ENCODE measurements around the gene CSTPP1.
"Not testable (repeated sequence)": the region's sequence is repeated elsewhere in the genome, so short reads cannot be mapped to it uniquely, and the experiment has no call there.

CSTPP1 gene

GRCh38 chr11:47192111-47192510 lies 255.6 kb downstream of the CSTPP1 start:
- Histone ChIP-seq H3K27ac (ENCODE audit: poor library complexity, severe bottlenecking) (no peak overlapping the region), H3K9me3 (ENCODE audit: severe bottlenecking) (no peaks in the 10 kb centered on the region), H3K36me3 (ENCODE audit: low read depth) (no peaks in the 10 kb centered on the region), H3K27me3 (ENCODE audit: insufficient read depth, poor library complexity, severe bottlenecking) (no peaks in the 10 kb centered on the region), H3K4me3 (ENCODE audit: severe bottlenecking) (no peak overlapping the region), H3K4me1 (ENCODE audit: insufficient read depth, poor library complexity, severe bottlenecking) (peaks cover 27% of the 10 kb centered on the region)
- no peak for DNase-seq (ENCODE audit: low spot score)
- TF ChIP-seq CTCF (IDR thresholded peaks at IDR 0.05; ENCODE audit: poor library complexity, severe bottlenecking), result no peak
- ATAC-seq (ENCODE audit: low read depth), result no peak

- not testable (repeated sequence) for ATAC-seq (ENCODE audit: low read depth); H3K4me3 ChIP-seq (ENCODE audit: severe bottlenecking); H3K9me3 ChIP-seq (ENCODE audit: severe bottlenecking); DNase-seq (ENCODE audit: low spot score); H3K27ac ChIP-seq (ENCODE audit: poor library complexity, severe bottlenecking); H3K36me3 ChIP-seq (ENCODE audit: low read depth); H3K27me3 ChIP-seq (ENCODE audit: insufficient read depth, poor library complexity, severe bottlenecking)
- H3K4me1 ChIP-seq (ENCODE audit: insufficient read depth, poor library complexity, severe bottlenecking), result peaks cover 12% of the 10 kb centered on the region
Observed at GRCh38 chr11:47198161-47198560, 261.6 kb downstream of the CSTPP1 start.

- Histone ChIP-seq H3K4me1 (ENCODE audit: insufficient read depth, poor library complexity, severe bottlenecking) (peaks cover 9% of the 10 kb centered on the region), H3K27ac (ENCODE audit: poor library complexity, severe bottlenecking) (no peak overlapping the region), H3K36me3 (ENCODE audit: low read depth) (no peaks in the 10 kb centered on the region), H3K27me3 (ENCODE audit: insufficient read depth, poor library complexity, severe bottlenecking) (no peaks in the 10 kb centered on the region), H3K9me3 (ENCODE audit: severe bottlenecking) (no peaks in the 10 kb centered on the region), H3K4me3 (ENCODE audit: severe bottlenecking) (no peak overlapping the region)
- TF ChIP-seq CTCF (IDR thresholded peaks at IDR 0.05; ENCODE audit: poor library complexity, severe bottlenecking), result no peak
- ATAC-seq (ENCODE audit: low read depth) (no peak), DNase-seq (ENCODE audit: low spot score) (no peak)
Observed at GRCh38 chr11:47201015-47201414, 264.5 kb downstream of the CSTPP1 start.

- TF ChIP-seq CTCF (IDR thresholded peaks at IDR 0.05; ENCODE audit: poor library complexity, severe bottlenecking), result no peak
- H3K36me3 ChIP-seq (ENCODE audit: low read depth), result no peaks in the 10 kb centered on the region
- no peak overlapping the region for H3K27ac ChIP-seq (ENCODE audit: poor library complexity, severe bottlenecking)
- H3K27me3 ChIP-seq (ENCODE audit: insufficient read depth, poor library complexity, severe bottlenecking), result no peaks in the 10 kb centered on the region
- H3K4me3 ChIP-seq (ENCODE audit: severe bottlenecking), result no peak overlapping the region
- DNase-seq (ENCODE audit: low spot score) (no peak), ATAC-seq (ENCODE audit: low read depth) (no peak)
- H3K4me1 ChIP-seq (ENCODE audit: insufficient read depth, poor library complexity, severe bottlenecking), result peaks cover 9% of the 10 kb centered on the region
- H3K9me3 ChIP-seq (ENCODE audit: severe bottlenecking), result no peaks in the 10 kb centered on the region
Observed at GRCh38 chr11:47202576-47202975, 266.0 kb downstream of the CSTPP1 start.

GRCh38 chr11:47204637-47204989 lies 268.1 kb downstream of the CSTPP1 start:
- DNase-seq (ENCODE audit: low spot score) (no peak), ATAC-seq (ENCODE audit: low read depth) (peak; percentile 96)
- Histone ChIP-seq H3K36me3 (ENCODE audit: low read depth) (no peaks in the 10 kb centered on the region), H3K4me3 (ENCODE audit: severe bottlenecking) (no peak overlapping the region), H3K4me1 (ENCODE audit: insufficient read depth, poor library complexity, severe bottlenecking) (peaks cover 10% of the 10 kb centered on the region), H3K9me3 (ENCODE audit: severe bottlenecking) (no peaks in the 10 kb centered on the region), H3K27ac (ENCODE audit: poor library complexity, severe bottlenecking) (peak overlapping the region; percentile 47), H3K27me3 (ENCODE audit: insufficient read depth, poor library complexity, severe bottlenecking) (no peaks in the 10 kb centered on the region)
- no peak for TF ChIP-seq CTCF (IDR thresholded peaks at IDR 0.05; ENCODE audit: poor library complexity, severe bottlenecking)

GRCh38 chr11:47206577-47206976 lies 270.0 kb downstream of the CSTPP1 start:
- H3K36me3 ChIP-seq (ENCODE audit: low read depth), result not testable (repeated sequence)

More at GRCh38 chr11:47206577-47206976, 270.0 kb downstream of the CSTPP1 start:
- H3K4me3 ChIP-seq (ENCODE audit: severe bottlenecking); H3K9me3 ChIP-seq (ENCODE audit: severe bottlenecking); H3K27ac ChIP-seq (ENCODE audit: poor library complexity, severe bottlenecking); H3K27me3 ChIP-seq (ENCODE audit: insufficient read depth, poor library complexity, severe bottlenecking); ATAC-seq (ENCODE audit: low read depth); DNase-seq (ENCODE audit: low spot score): not testable (repeated sequence)
- H3K4me1 ChIP-seq (ENCODE audit: insufficient read depth, poor library complexity, severe bottlenecking), result peaks cover 17% of the 10 kb centered on the region

Data from RWPE2 (cell line).